OCI-LY1 (cell line): Measurements from ENCODE around the gene WNT7B.

Experiments
- H2AFZ ChIP-seq: fragments of 200-600 bp; sonication (generic), shearing (Covaris generic); 2 replicates; pipeline ENCODE4 v1.6.0; 2014; ENCODE audit warnings: antibody characterized with exemption, mild to moderate bottlenecking, low read length
- H3F3A ChIP-seq: fragments of 200-600 bp; sonication (generic), shearing (Covaris generic); 2 replicates; pipeline ENCODE4 v1.6.0; 2014; ENCODE audit warnings: mild to moderate bottlenecking, antibody characterized with exemption, low read length, moderate library complexity; ENCODE audit not compliant: insufficient read depth
- H3K27ac ChIP-seq: fragments of 200-600 bp; sonication (generic); 2 replicates; pipeline ENCODE4 v1.5.1; 2014; ENCODE audit warnings: low read length, mixed run types, mild to moderate bottlenecking, low read depth; ENCODE audit not compliant: poor library complexity, severe bottlenecking
- H3K27me3 ChIP-seq: fragments of 200-600 bp; sonication (generic); 2 replicates; pipeline ENCODE4 v1.6.0; 2014; ENCODE audit warnings: antibody characterized with exemption, mild to moderate bottlenecking, low read length, moderate library complexity; ENCODE audit not compliant: insufficient read depth
- H3K36me3 ChIP-seq: fragments of 200-600 bp; sonication (generic); 2 replicates; pipeline ENCODE4 v1.6.1; 2014; ENCODE audit warnings: mild to moderate bottlenecking, antibody characterized with exemption, low read length, moderate library complexity, mixed read lengths; ENCODE audit not compliant: insufficient read depth
- H3K4me1 ChIP-seq: fragments of 200-600 bp; sonication (generic); 2 replicates; pipeline ENCODE4 v1.5.1; 2014; ENCODE audit warnings: mild to moderate bottlenecking, low read length, moderate library complexity; ENCODE audit not compliant: insufficient read depth, severe bottlenecking
- H3K4me2 ChIP-seq: fragments of 200-600 bp; sonication (generic), shearing (Covaris generic); 2 replicates; pipeline ENCODE4 v1.6.1; 2014; ENCODE audit warnings: low read length
- H3K4me3 ChIP-seq: fragments of 200-600 bp; sonication (generic); 2 replicates; pipeline ENCODE4 v1.5.1; 2014; ENCODE audit warnings: low read length, low read depth, mild to moderate bottlenecking, mixed read lengths; ENCODE audit not compliant: poor library complexity, severe bottlenecking
- H3K79me2 ChIP-seq: fragments of 200-600 bp; shearing (Covaris generic); 2 replicates; pipeline ENCODE4 v1.6.1; 2016; ENCODE audit warnings: mixed run types, low read length, mixed read lengths; ENCODE audit not compliant: insufficient read depth
- H3K9ac ChIP-seq: fragments of 200-600 bp; sonication (generic), shearing (Covaris generic); 2 replicates; pipeline ENCODE4 v1.6.1; 2014; ENCODE audit warnings: mild to moderate bottlenecking, low read length, mixed read lengths
- H3K9me2 ChIP-seq: fragments of 200-600 bp; sonication (generic), shearing (Covaris generic); 2 replicates; pipeline ENCODE4 v1.6.1; 2014; ENCODE audit warnings: low read depth, mild to moderate bottlenecking, low read length, mixed read lengths
- H3K9me3 ChIP-seq: fragments of 200-600 bp; shearing (Covaris generic); 2 replicates; pipeline ENCODE4 v1.6.1; 2014; ENCODE audit warnings: low read length, mixed read lengths
- H4K20me1 ChIP-seq: fragments of 200-600 bp; sonication (generic), shearing (Covaris generic); 2 replicates; pipeline ENCODE4 v1.6.0; 2016; ENCODE audit warnings: mild to moderate bottlenecking, low read length; ENCODE audit not compliant: insufficient read depth
- CTCF ChIP-seq: fragments of 200-600 bp; sonication (generic), shearing (Covaris generic); IDR thresholded peaks from 2 replicates; pipeline ENCODE4 v1.5.1; 2017; ENCODE audit warnings: mild to moderate bottlenecking, antibody characterized with exemption, low read length, moderate library complexity, mixed read lengths
- EZH2 ChIP-seq: fragments of 200-600 bp; sonication (generic), shearing (Covaris generic); IDR thresholded peaks from 2 replicates; pipeline ENCODE4 v1.8.0; 2017; ENCODE audit warnings: borderline replicate concordance, mixed run types, mild to moderate bottlenecking, antibody characterized with exemption, low read length, moderate library complexity, mixed read lengths

WNT7B gene

GRCh38 chr22:46012182-46012880 lies 35.4 kb upstream of the WNT7B start:
- no peaks in the 10 kb centered on the region for H3K9me2 ChIP-seq
- peaks cover 6% of the 10 kb centered on the region; the same call in 1 of the 2 replicates for H3K27me3 ChIP-seq
- H3K4me1 ChIP-seq: peaks cover 12% of the 10 kb centered on the region
- H4K20me1 ChIP-seq: no peaks in the 10 kb centered on the region
- no peaks in the 10 kb centered on the region for H3F3A ChIP-seq
- H2AFZ ChIP-seq: no peak overlapping the region
- no peaks in the 10 kb centered on the region for H3K9me3 ChIP-seq
- H3K4me3 ChIP-seq: no peak overlapping the region
- no peak overlapping the region for H3K9ac ChIP-seq
- no peak overlapping the region for H3K27ac ChIP-seq
- H3K36me3 ChIP-seq: no peaks in the 10 kb centered on the region; the same call in 1 of the 2 replicates
- no peak overlapping the region for H3K4me2 ChIP-seq
- no peaks in the 10 kb centered on the region for H3K79me2 ChIP-seq
- TF ChIP-seq EZH2 (no peak), CTCF (no peak)

GRCh38 chr22:46011627-46012181 lies 34.7 kb upstream of the WNT7B start:
- no peaks in the 10 kb centered on the region for H3F3A ChIP-seq
- peaks cover 12% of the 10 kb centered on the region for H3K4me1 ChIP-seq
- H3K4me2 ChIP-seq: no peak overlapping the region
- no peaks in the 10 kb centered on the region for H3K9me3 ChIP-seq
- H3K9ac ChIP-seq: no peak overlapping the region
- H4K20me1 ChIP-seq: no peaks in the 10 kb centered on the region
- H3K9me2 ChIP-seq: no peaks in the 10 kb centered on the region
- TF ChIP-seq CTCF (no peak), EZH2 (no peak)
- H3K27ac ChIP-seq: no peak overlapping the region
- H2AFZ ChIP-seq: no peak overlapping the region
- H3K36me3 ChIP-seq: no peaks in the 10 kb centered on the region; the same call in 1 of the 2 replicates
- no peak overlapping the region for H3K4me3 ChIP-seq
- H3K79me2 ChIP-seq: no peaks in the 10 kb centered on the region
- H3K27me3 ChIP-seq: peaks cover 6% of the 10 kb centered on the region; the same call in 1 of the 2 replicates

GRCh38 chr22:46010951-46011626 lies 34.1 kb upstream of the WNT7B start:
- no peak overlapping the region for H3K27ac ChIP-seq
- H3K36me3 ChIP-seq: no peaks in the 10 kb centered on the region; the same call in 1 of the 2 replicates
- no peaks in the 10 kb centered on the region for H3F3A ChIP-seq
- no peaks in the 10 kb centered on the region for H3K9me2 ChIP-seq
- no peak overlapping the region for H2AFZ ChIP-seq
- no peak overlapping the region for H3K9ac ChIP-seq
- H3K4me1 ChIP-seq: peaks cover 12% of the 10 kb centered on the region
- H3K79me2 ChIP-seq: no peaks in the 10 kb centered on the region
- H3K9me3 ChIP-seq: no peaks in the 10 kb centered on the region
- no peaks in the 10 kb centered on the region for H4K20me1 ChIP-seq
- no peak overlapping the region for H3K4me2 ChIP-seq
- H3K4me3 ChIP-seq: no peak overlapping the region
- peaks cover 6% of the 10 kb centered on the region; the same call in 1 of the 2 replicates for H3K27me3 ChIP-seq
- TF ChIP-seq EZH2 (no peak), CTCF (no peak)
